ENCODE measurements around the gene WNT3A.

DNA sequence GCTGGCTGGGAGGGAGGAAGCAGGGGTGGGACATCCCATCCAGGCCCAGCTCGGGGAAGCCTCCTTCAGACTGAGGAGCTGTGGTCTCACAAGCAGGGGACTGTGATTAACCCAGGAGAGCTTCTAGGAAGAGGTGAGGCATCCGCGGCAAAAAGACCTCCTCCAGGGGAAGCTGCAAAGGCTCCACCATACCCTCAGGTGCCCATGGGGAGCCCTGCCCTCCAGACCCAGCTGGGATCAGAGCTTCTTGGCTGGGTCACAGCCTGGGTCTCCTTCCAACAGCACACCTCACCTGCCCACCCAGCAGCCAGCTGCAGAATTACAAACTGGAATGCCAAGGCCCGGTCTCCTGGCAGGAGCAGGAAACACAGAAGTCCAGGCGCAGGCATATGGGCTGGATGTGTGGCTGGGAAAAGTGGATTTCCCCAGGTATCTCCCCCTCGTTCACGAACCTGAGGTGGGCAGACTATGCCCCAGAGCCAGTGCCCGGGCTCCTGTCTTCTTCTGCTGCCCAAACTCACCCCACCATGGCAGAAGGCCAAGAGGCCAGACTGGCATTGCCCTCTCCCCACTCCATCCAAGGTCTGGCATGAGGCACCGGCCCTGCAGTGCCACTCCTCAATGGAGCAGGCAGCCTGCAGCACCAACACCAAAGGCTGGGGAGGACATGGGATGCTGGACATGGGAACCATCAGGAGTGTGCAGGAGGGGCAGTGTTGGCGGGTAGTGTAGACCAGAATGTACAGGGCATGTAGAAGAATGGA lies 60.3 kb downstream of the WNT3A start:
- TF ChIP-seq, protein P1, sequence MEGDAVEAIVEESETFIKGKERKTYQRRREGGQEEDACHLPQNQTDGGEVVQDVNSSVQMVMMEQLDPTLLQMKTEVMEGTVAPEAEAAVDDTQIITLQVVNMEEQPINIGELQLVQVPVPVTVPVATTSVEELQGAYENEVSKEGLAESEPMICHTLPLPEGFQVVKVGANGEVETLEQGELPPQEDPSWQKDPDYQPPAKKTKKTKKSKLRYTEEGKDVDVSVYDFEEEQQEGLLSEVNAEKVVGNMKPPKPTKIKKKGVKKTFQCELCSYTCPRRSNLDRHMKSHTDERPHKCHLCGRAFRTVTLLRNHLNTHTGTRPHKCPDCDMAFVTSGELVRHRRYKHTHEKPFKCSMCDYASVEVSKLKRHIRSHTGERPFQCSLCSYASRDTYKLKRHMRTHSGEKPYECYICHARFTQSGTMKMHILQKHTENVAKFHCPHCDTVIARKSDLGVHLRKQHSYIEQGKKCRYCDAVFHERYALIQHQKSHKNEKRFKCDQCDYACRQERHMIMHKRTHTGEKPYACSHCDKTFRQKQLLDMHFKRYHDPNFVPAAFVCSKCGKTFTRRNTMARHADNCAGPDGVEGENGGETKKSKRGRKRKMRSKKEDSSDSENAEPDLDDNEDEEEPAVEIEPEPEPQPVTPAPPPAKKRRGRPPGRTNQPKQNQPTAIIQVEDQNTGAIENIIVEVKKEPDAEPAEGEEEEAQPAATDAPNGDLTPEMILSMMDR (IDR thresholded peaks at IDR 0.05; ENCODE audit: low read length), result no peak
- TF ChIP-seq EZH2 (IDR thresholded peaks at IDR 0.05; ENCODE audit: borderline replicate concordance, low read length), result no peak

Data from OCI-LY1 (cell line).